CD8-positive, alpha-beta memory T cell (primary cell): Measurements from ENCODE around the gene ABCC8. TPM values are rescaled to one million over a fixed set of nuclear protein-coding genes. Genes with fewer than 3 reads are reported as not detected.

Source experiments
- CTCF ChIA-PET: fragments of 350-600 bp; sonication (Branson Sonifier 250); formaldehyde crosslinking; loops from one replicate; lab custom pipeline; 2021; ENCODE audit warnings: antibody characterized with exemption; lab: Charles Lee
- POLR2A ChIA-PET: fragments of 350-600 bp; sonication (Branson Sonifier 250); formaldehyde crosslinking; loops from one replicate; lab custom pipeline; 2021; ENCODE audit warnings: antibody characterized with exemption; lab: Charles Lee
- DNase-seq, 5 donors: peaks; one replicate each; pipeline versions ENCODE4 v3.0.0 to v3.0.0-alpha.2; 2020 to 2022; ENCODE audit warnings: mixed read lengths in 1 of 5
- H3K27ac ChIP-seq: one replicate; pipeline ENCODE4 v1.7.0; 2013; ENCODE audit warnings: low read depth, mild to moderate bottlenecking, low read length, moderate library complexity
- H3K27me3 ChIP-seq: 2 replicates; pipeline ENCODE4 v1.7.0; 2013; ENCODE audit warnings: low read length, mild to moderate bottlenecking; ENCODE audit not compliant: insufficient read depth, poor library complexity, severe bottlenecking
- H3K36me3 ChIP-seq: 2 replicates; pipeline ENCODE4 v1.7.0; 2013; ENCODE audit warnings: mild to moderate bottlenecking, low read length, moderate library complexity; ENCODE audit not compliant: insufficient read depth
- H3K4me1 ChIP-seq: 2 replicates; pipeline ENCODE4 v1.7.0; 2013; ENCODE audit warnings: mild to moderate bottlenecking, low read length, moderate library complexity; ENCODE audit not compliant: insufficient read depth
- H3K4me3 ChIP-seq: 2 replicates; pipeline ENCODE4 v1.7.0; 2013; ENCODE audit warnings: mild to moderate bottlenecking, low read length
- H3K9me3 ChIP-seq: 2 replicates; pipeline ENCODE4 v1.7.0; 2013; ENCODE audit warnings: mild to moderate bottlenecking, low read length
- H3K27ac Mint-ChIP-seq, 8 donors: one replicate each; pipeline ENCODE4 v1.8.0; 2020 to 2021; ENCODE audit warnings: mixed read lengths in 8 of 8, mild to moderate bottlenecking in 6 of 8, inconsistent platforms in 3 of 8, moderate library complexity in 3 of 8
- H3K27me3 Mint-ChIP-seq, 2 donors: one replicate each; pipeline ENCODE4 v1.8.0; 2020 to 2021; ENCODE audit warnings: mixed read lengths in 2 of 2, mild to moderate bottlenecking in 1 of 2, moderate library complexity in 1 of 2
- H3K36me3 Mint-ChIP-seq, 3 donors: one replicate each; pipeline ENCODE4 v1.8.0; 2020 to 2021; ENCODE audit warnings: mixed read lengths in 3 of 3, inconsistent platforms in 1 of 3, mild to moderate bottlenecking in 1 of 3
- H3K4me1 Mint-ChIP-seq, 3 donors: one replicate each; pipeline ENCODE4 v1.8.0; 2020 to 2021; ENCODE audit warnings: mixed read lengths in 3 of 3, inconsistent platforms in 1 of 3, mild to moderate bottlenecking in 1 of 3
- H3K4me3 Mint-ChIP-seq, 7 donors: one replicate each; pipeline ENCODE4 v1.8.0; 2020 to 2021; ENCODE audit warnings: mixed read lengths in 7 of 7, mild to moderate bottlenecking in 6 of 7, moderate library complexity in 4 of 7, inconsistent platforms in 2 of 7
- H3K9me3 Mint-ChIP-seq, 5 donors: one replicate each; pipeline ENCODE4 v1.8.0; 2020 to 2022; ENCODE audit warnings: mixed read lengths in 5 of 5, mild to moderate bottlenecking in 3 of 5, moderate library complexity in 2 of 5, inconsistent platforms in 1 of 5
- polyA plus RNA-seq: library from polyadenylated mRNA; unstranded; fragments of 300-500 nt; fragmentation: Illumina TruSeq; gene quantifications from one replicate; pipeline ENCODE4 v1.2.3, GENCODE V29; 2021
- total RNA-seq, 2 experiments: library from RNA; stranded (reverse); gene quantifications; one replicate each; pipeline ENCODE4 v1.2.3, GENCODE V29; 2021

The ABCC8 gene
- total and polyA plus RNA-seq, 3 experiments from 2014 or later: not detected

DNA sequence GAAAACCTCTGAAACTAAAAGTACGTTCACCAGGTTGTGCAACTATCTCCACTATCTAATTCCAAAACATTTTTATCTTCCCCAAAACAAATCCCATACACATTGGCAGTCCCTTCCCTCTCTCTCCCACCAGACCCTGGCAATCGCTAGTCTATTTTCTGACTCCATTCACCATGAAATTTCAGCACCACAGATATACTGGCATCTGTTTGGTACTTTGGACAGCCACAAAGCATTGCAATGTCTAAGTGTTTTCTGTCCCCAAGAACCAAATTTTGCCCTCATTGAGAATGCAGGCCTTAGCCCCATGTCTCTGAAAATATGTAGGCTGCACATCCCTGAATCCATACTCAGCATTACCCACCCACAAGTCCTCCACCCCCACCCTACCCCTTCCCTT is 60.2 kb downstream of the ABCC8 start:
- Mint-ChIP-seq H3K27me3 (peaks cover 11 to 69% of the 10 kb centered on the region in 2 donors), H3K9me3 (peaks cover 0 to 1% (median 0%) of the 10 kb centered on the region in 5 donors), H3K4me3 (no peak overlapping the region), H3K4me1 (peaks cover 0 to 7% (median 0%) of the 10 kb centered on the region in 3 donors), H3K27ac (no peak overlapping the region), H3K36me3 (no peaks in the 10 kb centered on the region)
- Histone ChIP-seq H3K4me1 (no peaks in the 10 kb centered on the region), H3K9me3 (no peaks in the 10 kb centered on the region), H3K27ac (no peak overlapping the region), H3K36me3 (no peaks in the 10 kb centered on the region), H3K27me3 (no peaks in the 10 kb centered on the region), H3K4me3 (no peak overlapping the region)
- ChIA-PET POLR2A (no interaction called here), CTCF (no interaction called here)
- DNase-seq: no peak

DNA sequence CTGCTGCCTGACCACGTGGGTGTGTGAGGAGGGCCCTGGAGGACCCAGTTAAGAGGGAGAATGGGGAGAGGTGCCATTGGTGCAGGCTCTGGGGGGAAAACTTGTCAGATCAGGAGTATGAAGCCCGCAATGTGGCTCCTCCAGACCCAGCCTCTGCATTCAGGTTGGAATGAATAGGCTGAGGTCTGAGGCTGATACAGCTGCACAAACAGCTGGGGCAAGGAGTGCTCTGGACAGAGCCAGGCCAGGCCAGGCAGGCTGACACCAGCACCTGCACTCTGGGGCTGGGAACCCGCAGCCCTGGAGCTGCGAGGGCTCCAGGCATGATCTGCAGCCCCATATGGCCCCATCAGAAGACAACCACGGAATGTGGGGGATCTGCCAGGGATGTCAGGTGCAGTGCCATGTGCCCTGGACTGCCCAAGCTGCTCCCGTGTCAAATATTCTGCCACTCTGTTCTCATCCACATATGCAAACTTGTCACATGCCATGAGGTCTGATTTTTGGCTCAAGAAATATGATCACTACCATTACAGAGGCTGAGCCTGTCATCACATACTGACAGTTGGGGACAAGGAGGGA is 61.0 kb downstream of the ABCC8 start:
- no peaks in the 10 kb centered on the region for H3K27me3 ChIP-seq
- H3K4me1 Mint-ChIP-seq: peaks cover 0 to 7% (median 0%) of the 10 kb centered on the region in 3 donors
- no peak overlapping the region for H3K4me3 Mint-ChIP-seq
- H3K4me1 ChIP-seq: no peaks in the 10 kb centered on the region
- H3K36me3 ChIP-seq: no peaks in the 10 kb centered on the region
- peaks cover 8 to 61% of the 10 kb centered on the region in 2 donors for H3K27me3 Mint-ChIP-seq
- no peaks in the 10 kb centered on the region for H3K9me3 Mint-ChIP-seq
- H3K4me3 ChIP-seq: no peak overlapping the region
- no peak overlapping the region for H3K27ac Mint-ChIP-seq
- no peak overlapping the region for H3K27ac ChIP-seq
- H3K9me3 ChIP-seq: no peaks in the 10 kb centered on the region
- ChIA-PET CTCF (no interaction called here), POLR2A (no interaction called here)
- H3K36me3 Mint-ChIP-seq: no peaks in the 10 kb centered on the region
- DNase-seq: no peak

DNA sequence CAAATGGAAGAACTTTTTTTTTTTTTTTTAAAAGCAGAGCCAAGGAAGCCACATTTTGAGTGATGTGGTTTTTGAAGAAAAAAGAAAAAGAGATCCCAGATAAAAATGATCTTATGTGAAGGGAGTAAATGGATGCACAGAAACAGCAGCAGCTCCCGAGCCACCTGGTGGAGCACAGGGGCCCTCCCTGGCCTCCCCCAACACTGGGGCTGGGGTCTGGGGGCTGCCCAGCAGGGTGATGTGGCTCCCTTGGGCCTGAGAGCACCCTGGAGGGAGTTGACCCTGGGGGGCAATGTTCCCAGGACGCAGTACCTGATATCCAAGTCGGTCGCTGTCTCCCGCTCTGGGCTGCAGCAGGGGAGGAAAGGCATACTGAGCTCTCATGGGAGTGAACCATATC is 61.7 kb downstream of the ABCC8 start:
- no peak overlapping the region for H3K4me3 Mint-ChIP-seq
- no peaks in the 10 kb centered on the region for H3K9me3 ChIP-seq
- peaks cover 8 to 59% of the 10 kb centered on the region in 2 donors for H3K27me3 Mint-ChIP-seq
- H3K27me3 ChIP-seq: no peaks in the 10 kb centered on the region
- no peaks in the 10 kb centered on the region for H3K36me3 ChIP-seq
- CTCF ChIA-PET: no interaction called here
- no peak overlapping the region for H3K4me3 ChIP-seq
- H3K9me3 Mint-ChIP-seq: no peaks in the 10 kb centered on the region
- no peak overlapping the region for H3K27ac ChIP-seq
- POLR2A ChIA-PET: no interaction called here
- no peak overlapping the region for H3K27ac Mint-ChIP-seq
- no peaks in the 10 kb centered on the region for H3K4me1 ChIP-seq
- no peaks in the 10 kb centered on the region for H3K36me3 Mint-ChIP-seq
- peaks cover 0 to 7% (median 0%) of the 10 kb centered on the region in 3 donors for H3K4me1 Mint-ChIP-seq
- no peak for DNase-seq

DNA sequence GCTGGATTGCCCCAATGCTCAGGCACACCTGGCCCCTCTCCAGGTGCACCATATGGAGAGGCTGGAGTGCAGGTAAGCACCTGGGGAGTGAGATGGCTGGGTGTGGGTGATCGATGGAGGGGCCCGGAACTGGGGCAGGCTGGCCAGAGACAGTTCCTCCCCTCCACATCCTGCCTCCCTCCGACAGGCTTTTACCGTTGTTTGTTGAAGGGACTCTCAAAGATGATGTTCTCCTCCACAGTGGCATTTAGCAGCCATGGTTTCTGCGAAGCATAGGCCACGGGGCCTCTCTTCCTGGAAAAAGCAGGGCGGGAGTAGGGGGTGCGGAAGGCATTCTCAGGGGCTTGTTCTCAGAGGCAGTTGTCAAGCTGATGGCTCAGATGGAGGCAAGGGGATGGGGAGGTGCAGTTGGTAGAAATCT is 62.3 kb downstream of the ABCC8 start:
- no peaks in the 10 kb centered on the region for H3K36me3 Mint-ChIP-seq
- no peak overlapping the region for H3K27ac Mint-ChIP-seq
- H3K9me3 ChIP-seq: no peaks in the 10 kb centered on the region
- no peak overlapping the region for H3K4me3 ChIP-seq
- H3K9me3 Mint-ChIP-seq: no peaks in the 10 kb centered on the region
- CTCF ChIA-PET: no interaction called here
- no peaks in the 10 kb centered on the region for H3K36me3 ChIP-seq
- POLR2A ChIA-PET: no interaction called here
- no peaks in the 10 kb centered on the region for H3K27me3 ChIP-seq
- no peak overlapping the region for H3K27ac ChIP-seq
- H3K4me1 ChIP-seq: no peaks in the 10 kb centered on the region
- no peak overlapping the region for H3K4me3 Mint-ChIP-seq
- DNase-seq: no peak
- H3K27me3 Mint-ChIP-seq: peaks cover 6 to 55% of the 10 kb centered on the region in 2 donors
- peaks cover 0 to 7% (median 0%) of the 10 kb centered on the region in 3 donors for H3K4me1 Mint-ChIP-seq

DNA sequence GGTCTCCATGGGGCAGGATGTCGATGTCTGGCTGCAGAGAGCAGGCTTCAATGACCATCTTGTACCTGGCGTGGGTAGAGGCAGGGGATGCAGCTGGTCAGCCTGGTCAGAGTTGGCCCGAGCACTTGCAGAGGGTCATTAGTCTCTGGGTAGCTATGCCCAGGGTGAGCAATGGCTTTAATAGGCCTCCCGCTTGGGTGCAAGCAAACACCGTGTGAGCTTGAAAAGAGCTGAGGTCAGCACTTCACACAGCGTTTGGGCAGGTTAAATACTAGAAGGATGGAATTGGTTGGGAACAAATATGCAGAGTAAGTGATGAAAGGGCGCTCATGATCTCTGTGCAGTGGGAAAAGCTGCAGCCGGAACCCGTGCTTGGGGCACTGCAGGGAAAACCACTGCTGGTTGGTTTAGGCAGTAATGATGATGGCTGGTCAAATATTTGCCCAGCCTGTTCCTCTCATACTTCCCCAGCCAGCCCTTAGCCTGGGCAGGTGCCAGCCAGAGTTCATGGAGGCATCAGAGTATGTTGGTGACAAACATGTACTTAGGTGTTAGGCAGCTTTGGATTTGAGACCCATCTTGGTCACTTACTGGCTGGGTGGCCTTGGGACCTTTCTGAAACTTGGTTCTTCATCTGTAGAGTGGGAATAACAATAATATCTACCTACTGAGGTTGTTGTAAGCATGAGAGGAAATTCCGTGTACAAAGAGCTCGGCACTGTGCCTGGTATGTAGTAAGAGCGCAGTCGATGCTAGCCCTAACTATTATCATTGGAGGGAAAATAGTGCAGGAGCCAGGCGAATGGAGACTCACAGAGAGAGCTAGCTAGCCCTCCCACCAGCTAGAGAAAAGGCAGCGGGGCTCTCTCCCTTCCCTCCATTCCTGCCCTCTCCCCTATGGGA is 63.0 kb downstream of the ABCC8 start:
- peaks cover 0 to 7% (median 0%) of the 10 kb centered on the region in 3 donors for H3K4me1 Mint-ChIP-seq
- Histone ChIP-seq H3K27ac (no peak overlapping the region), H3K9me3 (no peaks in the 10 kb centered on the region), H3K36me3 (no peaks in the 10 kb centered on the region), H3K4me3 (no peak overlapping the region), H3K27me3 (no peaks in the 10 kb centered on the region), H3K4me1 (no peaks in the 10 kb centered on the region)
- peaks cover 6 to 51% of the 10 kb centered on the region in 2 donors for H3K27me3 Mint-ChIP-seq
- H3K36me3 Mint-ChIP-seq: no peaks in the 10 kb centered on the region
- no peaks in the 10 kb centered on the region for H3K9me3 Mint-ChIP-seq
- ChIA-PET CTCF (interaction anchor here (1.6 kb wide), 1 partner anchor 10 kb away, joined by 4 read pairs; no protein-coding TSS in a partner anchor), POLR2A (no interaction called here)
- H3K27ac Mint-ChIP-seq: no peak overlapping the region
- H3K4me3 Mint-ChIP-seq: no peak overlapping the region
- DNase-seq: no peak

DNA sequence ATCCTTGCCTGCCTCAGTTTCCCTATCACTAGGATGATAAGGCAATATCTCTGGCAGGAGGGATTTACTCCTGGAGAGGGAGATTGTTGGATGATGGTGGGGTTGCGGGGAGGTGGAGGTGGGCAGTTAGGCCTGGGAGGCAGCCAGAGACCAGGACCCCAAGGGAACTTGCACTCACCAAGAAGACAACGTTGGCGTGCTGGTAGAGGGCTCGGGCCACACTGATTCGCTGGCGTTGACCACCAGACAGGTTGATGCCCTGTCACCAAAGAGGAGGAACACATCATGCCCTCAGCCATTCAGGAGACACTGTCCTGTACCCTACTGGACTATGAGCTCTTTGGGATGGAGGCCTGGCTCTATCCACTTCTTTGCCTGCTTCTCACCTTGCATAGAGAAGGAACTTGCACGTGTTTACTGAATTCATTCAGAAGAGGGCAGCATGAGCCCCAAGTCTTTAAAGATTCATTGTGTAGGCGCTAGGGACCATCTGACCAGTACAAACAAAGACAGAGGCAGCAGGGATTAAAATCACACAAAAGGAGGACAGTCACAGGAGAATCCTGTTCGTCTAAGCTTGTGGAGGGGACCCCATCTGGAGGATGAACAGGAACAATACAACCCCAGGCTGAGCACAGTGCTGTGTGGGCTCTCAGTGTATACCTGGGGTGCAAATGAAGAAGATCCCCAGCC is 64.0 kb downstream of the ABCC8 start:
- Histone ChIP-seq H3K9me3 (no peaks in the 10 kb centered on the region), H3K27ac (no peak overlapping the region), H3K36me3 (no peaks in the 10 kb centered on the region), H3K4me1 (no peaks in the 10 kb centered on the region), H3K4me3 (no peak overlapping the region), H3K27me3 (no peaks in the 10 kb centered on the region)
- Mint-ChIP-seq H3K27ac (no peak overlapping the region), H3K4me3 (no peak overlapping the region), H3K4me1 (peaks cover 0 to 7% (median 0%) of the 10 kb centered on the region in 3 donors), H3K27me3 (peaks cover 6 to 42% of the 10 kb centered on the region in 2 donors), H3K9me3 (no peaks in the 10 kb centered on the region), H3K36me3 (no peaks in the 10 kb centered on the region)
- POLR2A ChIA-PET: no interaction called here
- no peak for DNase-seq
- CTCF ChIA-PET: interaction anchor here (1.6 kb wide), 1 partner anchor 9 kb away, joined by 4 read pairs; no protein-coding TSS in a partner anchor

DNA sequence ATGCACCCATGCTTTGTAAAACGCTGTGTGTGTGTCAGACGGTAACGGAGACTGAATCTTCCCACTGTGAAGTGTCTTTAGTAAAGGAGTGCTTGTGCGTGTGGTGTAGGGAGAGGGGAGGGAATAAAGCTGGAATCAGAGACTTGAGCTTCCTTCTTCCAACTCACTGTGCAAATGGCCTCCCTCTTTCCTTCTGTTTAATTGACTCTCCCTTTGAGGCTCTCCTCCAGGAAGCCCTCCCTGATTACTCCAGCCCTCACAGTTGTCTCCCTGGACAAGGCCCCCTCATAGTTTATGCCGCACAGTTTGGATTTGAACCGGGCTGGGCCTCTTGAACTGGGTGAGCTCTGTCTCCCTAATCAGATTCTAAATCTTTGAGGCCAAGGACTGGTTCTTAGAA is 65.2 kb downstream of the ABCC8 start:
- Histone ChIP-seq H3K4me1 (no peaks in the 10 kb centered on the region), H3K27ac (no peak overlapping the region), H3K9me3 (no peaks in the 10 kb centered on the region), H3K4me3 (no peak overlapping the region), H3K27me3 (no peaks in the 10 kb centered on the region), H3K36me3 (no peaks in the 10 kb centered on the region)
- no peak for DNase-seq
- Mint-ChIP-seq H3K9me3 (no peaks in the 10 kb centered on the region), H3K36me3 (no peaks in the 10 kb centered on the region), H3K27me3 (peaks cover 7 to 31% of the 10 kb centered on the region in 2 donors), H3K4me1 (peaks cover 0 to 7% (median 0%) of the 10 kb centered on the region in 3 donors), H3K4me3 (no peak overlapping the region), H3K27ac (peak overlapping the region in 1 of 8 donors; percentile 13)
- POLR2A ChIA-PET: no interaction called here
- CTCF ChIA-PET: no interaction called here
